B cell (primary cell): ENCODE measurements around the gene CATSPERD. TPM values are rescaled to one million over a fixed set of nuclear protein-coding genes. Genes with fewer than 3 reads are reported as not detected.

Source experiments
- ATAC-seq: fragments of 200-7000 bp; cut with Tn5 transposase; one replicate; pipeline ENCODE4 v1.10.0; 2021; ENCODE audit warnings: low read depth, mild to moderate bottlenecking, moderate number of reproducible peaks, moderate library complexity
- CTCF ChIA-PET: fragments of 350-600 bp; sonication (Branson Sonifier 250); formaldehyde crosslinking; loops from one replicate; lab custom pipeline; 2021; ENCODE audit warnings: antibody characterized with exemption, inconsistent platforms; lab: Charles Lee
- POLR2A ChIA-PET: fragments of 350-600 bp; sonication (Branson Sonifier 250); formaldehyde crosslinking; loops from one replicate; lab custom pipeline; 2021; ENCODE audit warnings: antibody characterized with exemption; lab: Charles Lee
- DNase-seq: peaks from one replicate; pipeline ENCODE4 v3.0.0; 2013
- H2AFZ ChIP-seq: 2 replicates; pipeline ENCODE4 v1.6.1; 2012; ENCODE audit warnings: mild to moderate bottlenecking, low read depth, low read length; ENCODE audit not compliant: insufficient read depth, poor library complexity, severe bottlenecking
- H3K27ac ChIP-seq, 2 donors: 1 replicate in 1 of 2; 2 replicates in 1 of 2; pipeline ENCODE4 v1.5.1; 2012 to 2013; ENCODE audit warnings: low read length in 2 of 2, mild to moderate bottlenecking in 2 of 2, moderate library complexity in 1 of 2
- H3K27me3 ChIP-seq, 4 experiments: fragments of 200-600 bp in 1 of 4; sonication (generic) in 1 of 4; replicated peaks in 1 of 4; 1 replicate in 2 of 4; 2 replicates in 2 of 4; pipeline versions ENCODE4 v1.6.1 to v1.7.0; 2013 to 2016; ENCODE audit warnings: low read length in 3 of 4, mild to moderate bottlenecking in 2 of 4, mixed read lengths in 1 of 4, moderate library complexity in 1 of 4; ENCODE audit not compliant: insufficient read depth in 4 of 4, control insufficient read depth in 3 of 4; ENCODE audit errors: control extremely low read depth in 1 of 4
- H3K36me3 ChIP-seq, 2 experiments: replicated peaks in 1 of 2; 1 replicate in 1 of 2; 2 replicates in 1 of 2; pipeline versions ENCODE4 v1.6.1 to v1.7.1; 2013; ENCODE audit warnings: low read length in 1 of 2; ENCODE audit not compliant: insufficient read depth in 2 of 2, control insufficient read depth in 1 of 2; ENCODE audit errors: control extremely low read depth in 1 of 2, extremely low read depth in 1 of 2
- H3K4me1 ChIP-seq, 2 donors: fragments of 200-600 bp in 1 of 2; sonication (generic) in 1 of 2; 1 replicate in 1 of 2; 2 replicates in 1 of 2; pipeline versions ENCODE4 v1.5.1 to v1.6.1; 2013 to 2017; ENCODE audit warnings: low read length in 2 of 2; ENCODE audit not compliant: control insufficient read depth in 2 of 2, insufficient read depth in 2 of 2
- H3K4me2 ChIP-seq: replicated peaks from 2 replicates; pipeline ENCODE3; 2012; ENCODE audit warnings: mild to moderate bottlenecking, low read depth, low read length; ENCODE audit not compliant: poor library complexity, severe bottlenecking
- H3K4me3 ChIP-seq, 5 experiments: fragments of 200-600 bp in 1 of 5; sonication (generic) in 1 of 5; 1 replicate in 3 of 5; 2 replicates in 2 of 5; pipeline versions ENCODE4 v1.5.1 to v1.7.0; 2011 to 2016; ENCODE audit warnings: low read length in 4 of 5, mild to moderate bottlenecking in 4 of 5, low read depth in 2 of 5, control low read depth in 1 of 5, moderate library complexity in 1 of 5; ENCODE audit not compliant: insufficient read depth in 1 of 5; ENCODE audit errors: control extremely low read depth in 1 of 5, extremely low read depth in 1 of 5
- H3K79me2 ChIP-seq: fragments of 200-600 bp; sonication (generic); one replicate; pipeline ENCODE4 v1.6.0; 2016; ENCODE audit warnings: low read length; ENCODE audit not compliant: control insufficient read depth, insufficient read depth
- H3K9ac ChIP-seq: fragments of 200-600 bp; sonication (generic); 2 replicates; pipeline ENCODE4 v1.6.1; 2017; ENCODE audit warnings: mild to moderate bottlenecking, low read length, moderate library complexity
- H3K9me3 ChIP-seq, 3 donors: one replicate each; pipeline versions ENCODE4 v1.6.1 to v1.7.1; 2013; ENCODE audit warnings: low read length in 2 of 3; ENCODE audit not compliant: control insufficient read depth in 2 of 3, insufficient read depth in 1 of 3; ENCODE audit errors: control extremely low read depth in 1 of 3
- H4K20me1 ChIP-seq: 2 replicates; pipeline ENCODE4 v1.6.0; 2012; ENCODE audit warnings: mild to moderate bottlenecking, low read length; ENCODE audit not compliant: insufficient read depth, control insufficient read depth, poor library complexity, severe bottlenecking
- H3K27ac Mint-ChIP-seq: one replicate; pipeline ENCODE4 v1.8.0; 2021; ENCODE audit warnings: mixed read lengths
- H3K27me3 Mint-ChIP-seq: one replicate; pipeline ENCODE4 v1.8.0; 2021; ENCODE audit warnings: mixed read lengths
- H3K4me1 Mint-ChIP-seq: one replicate; pipeline ENCODE4 v1.8.0; 2021; ENCODE audit warnings: mixed read lengths
- H3K4me3 Mint-ChIP-seq: one replicate; pipeline ENCODE4 v1.8.0; 2021; ENCODE audit warnings: mixed read lengths
- H3K9me3 Mint-ChIP-seq: one replicate; pipeline ENCODE4 v1.8.0; 2022; ENCODE audit warnings: mixed read lengths; ENCODE audit not compliant: insufficient read depth
- CTCF ChIP-seq: fragments of 200-600 bp; IDR thresholded peaks from one replicate; pipeline ENCODE4 v1.8.0; 2022; ENCODE audit warnings: antibody characterized with exemption, mild to moderate bottlenecking
- EZH2 ChIP-seq: IDR thresholded peaks from 2 replicates; pipeline ENCODE4 v1.6.1; 2012; ENCODE audit warnings: borderline replicate concordance, low read depth, mild to moderate bottlenecking, moderate library complexity, low read length; ENCODE audit not compliant: insufficient read depth, poor library complexity, severe bottlenecking
- WGBS: methylation state at CpG from one replicate; pipeline ENCODE4 v1.1.5; 2013; ENCODE audit warnings: missing lambda C conversion rate; ENCODE audit not compliant: insufficient coverage; 5-methylcytosine and 5-hydroxymethylcytosine counted together
- intact Hi-C: fragments of 100-400 bp; cut with micrococcal nuclease; formaldehyde crosslinking; loops from one replicate; pipeline ENCODE4 v1.10.0; 2022
- polyA plus RNA-seq: library from polyadenylated mRNA; depleted of rRNA; stranded (reverse); fragments of >200 nt; gene quantifications from 2 replicates; pipeline ENCODE4 v1.2.3, GENCODE V29; 2012
- total RNA-seq, 2 donors: library from RNA; stranded (reverse); fragments of 120-200 nt in 1 of 2; gene quantifications; 1 replicate in 1 of 2; 2 replicates in 1 of 2; pipeline versions ENCODE4 v1.2.3 to v1.2.4, GENCODE V29; 2013 to 2022

Gene CATSPERD
- total and polyA plus RNA-seq, 2 donors (not counting 1 experiment from before 2014, with no cell fraction given): not detected

DNA sequence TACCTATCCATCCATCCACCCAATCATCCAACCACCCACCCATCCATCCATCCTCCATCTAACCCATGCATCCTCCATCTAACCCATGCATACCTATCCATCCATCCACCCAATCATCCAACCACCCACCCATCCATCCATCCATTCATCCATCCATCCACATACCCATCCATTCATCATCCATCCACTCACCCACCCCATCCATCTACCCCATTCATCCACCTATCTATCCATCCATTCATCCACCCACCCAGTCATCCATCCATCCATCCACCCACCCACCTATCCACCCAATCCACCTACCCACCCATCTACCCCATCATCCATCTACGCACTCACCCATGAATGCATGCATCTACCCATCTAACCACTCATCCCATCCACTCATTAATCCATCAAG is 46.7 kb upstream of the CATSPERD start:
- intact Hi-C loops: no loop called here
- no peaks in the 10 kb centered on the region for H3K4me1 Mint-ChIP-seq
- Histone ChIP-seq H3K36me3 (peaks cover 0 to 10% of the 10 kb centered on the region in 2 experiments), H3K4me1 (no peaks in the 10 kb centered on the region), H4K20me1 (no peaks in the 10 kb centered on the region), H3K27me3 (no peaks in the 10 kb centered on the region), H3K4me2 (no peak overlapping the region), H3K4me3 (no peak overlapping the region), H3K9me3 (no peaks in the 10 kb centered on the region), H2AFZ (no peak overlapping the region), H3K79me2 (no peaks in the 10 kb centered on the region), H3K9ac (no peak overlapping the region), H3K27ac (no peak overlapping the region)
- H3K9me3 Mint-ChIP-seq: no peaks in the 10 kb centered on the region
- CTCF ChIA-PET: no interaction called here
- no peaks in the 10 kb centered on the region for H3K27me3 Mint-ChIP-seq
- WGBS: 100% methylated on average over 1 of the region's 1 CpG
- ATAC-seq (no peak), DNase-seq (no peak)
- H3K4me3 Mint-ChIP-seq: no peak overlapping the region
- TF ChIP-seq EZH2 (no peak), CTCF (no peak)
- POLR2A ChIA-PET: no interaction called here
- H3K27ac Mint-ChIP-seq: no peak overlapping the region

DNA sequence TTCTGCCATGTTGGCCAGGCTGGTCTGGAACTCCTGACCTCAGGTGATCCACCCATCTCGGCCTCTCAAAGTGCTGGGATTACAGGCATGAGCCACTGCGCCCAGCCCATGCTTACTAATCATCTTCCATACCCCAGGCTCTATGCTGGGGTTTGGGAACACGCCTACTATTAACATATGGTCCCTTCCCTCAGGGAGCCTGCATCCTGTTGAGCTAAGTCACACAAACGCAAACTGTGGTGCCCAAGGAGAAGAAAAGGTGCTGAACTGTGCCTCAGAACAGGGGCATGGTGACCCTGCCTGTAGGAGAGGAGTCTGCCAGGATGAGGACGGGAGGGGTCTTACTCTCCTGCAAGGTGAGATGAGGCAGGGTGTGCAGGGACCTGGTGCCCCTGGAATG is 45.7 kb upstream of the CATSPERD start:
- POLR2A ChIA-PET: no interaction called here
- CTCF ChIA-PET: no interaction called here
- no peak for ATAC-seq
- no peak overlapping the region for H3K4me2 ChIP-seq
- no peak overlapping the region for H3K9ac ChIP-seq
- H3K4me1 ChIP-seq: peaks cover 5 to 7% of the 10 kb centered on the region in 2 donors
- H2AFZ ChIP-seq: no peak overlapping the region
- no peak overlapping the region for H3K27ac Mint-ChIP-seq
- TF ChIP-seq CTCF (no peak), EZH2 (no peak)
- H3K79me2 ChIP-seq: peaks cover 7% of the 10 kb centered on the region
- H3K27me3 Mint-ChIP-seq: no peaks in the 10 kb centered on the region
- H3K36me3 ChIP-seq: peaks cover 0 to under 1% of the 10 kb centered on the region in 2 experiments
- no peak overlapping the region for H3K4me3 ChIP-seq
- no peaks in the 10 kb centered on the region for H3K27me3 ChIP-seq
- no peak overlapping the region for H3K4me3 Mint-ChIP-seq
- H3K4me1 Mint-ChIP-seq: peaks cover 5% of the 10 kb centered on the region
- H4K20me1 ChIP-seq: no peaks in the 10 kb centered on the region
- H3K9me3 Mint-ChIP-seq: no peaks in the 10 kb centered on the region
- H3K27ac ChIP-seq: no peak overlapping the region
- no peaks in the 10 kb centered on the region for H3K9me3 ChIP-seq
- no peak for DNase-seq
- intact Hi-C loops: no loop called here
- WGBS: 85% methylated on average over 4 of the region's 5 CpGs
